ENCODE measurements around the gene LEFTY1.
"Not testable (repeated sequence)": the region's sequence is repeated elsewhere in the genome, so short reads cannot be mapped to it uniquely, and the experiment has no call there.

LEFTY1 gene

GRCh38 chr1:225846331-225847310 lies 42.3 kb downstream of the LEFTY1 start:
- DNase-seq, result no peak

GRCh38 chr1:225845571-225846259 lies 43.2 kb downstream of the LEFTY1 start:
- DNase-seq, result peak; percentile 45

- DNase-seq, result no peak
Observed at GRCh38 chr1:225845097-225845496, 43.8 kb downstream of the LEFTY1 start.

- no peak for DNase-seq
Observed at GRCh38 chr1:225844236-225845061, 44.5 kb downstream of the LEFTY1 start.

GRCh38 chr1:225843426-225843795 lies 45.5 kb downstream of the LEFTY1 start:
- DNase-seq, result no peak

- no peak for DNase-seq
Observed at GRCh38 chr1:225842788-225843425, 46.0 kb downstream of the LEFTY1 start.

GRCh38 chr1:225842074-225842473 lies 46.9 kb downstream of the LEFTY1 start:
- no peak for DNase-seq

GRCh38 chr1:225840713-225841112 lies 48.2 kb downstream of the LEFTY1 start:
- DNase-seq, result no peak

- no peak for DNase-seq
Observed at GRCh38 chr1:225840223-225840610, 48.7 kb downstream of the LEFTY1 start.

GRCh38 chr1:225838793-225839192 lies 50.2 kb downstream of the LEFTY1 start:
- no peak for DNase-seq

GRCh38 chr1:225836296-225836695 lies 52.6 kb downstream of the LEFTY1 start:
- DNase-seq, result not testable (repeated sequence)

All from NCI-H1092 treated with DMSO at 0.1 percent for 48 hours (cell line).